HL-60 (cell line): ENCODE data around the gene RLF.

ENCODE experiments used
- CTCF ChIP-seq: IDR thresholded peaks from one replicate; pipeline ENCODE4 v1.5.1; 2011; ENCODE audit warnings: low read length, control low read depth, inconsistent platforms; ENCODE audit not compliant: insufficient read depth
- GABPA ChIP-seq: IDR thresholded peaks from 2 replicates; pipeline ENCODE4 v1.6.1; 2012; ENCODE audit warnings: low read depth
- POLR2AphosphoS5 ChIP-seq: IDR thresholded peaks from 2 replicates; pipeline ENCODE4 v1.6.1; 2012; ENCODE audit warnings: low read depth
- REST ChIP-seq: IDR thresholded peaks from 2 replicates; pipeline ENCODE4 v1.6.1; 2012; ENCODE audit warnings: low read depth; ENCODE audit not compliant: insufficient replicate concordance

GRCh38 chr1:40256401-40257084, 95.4 kb downstream of the RLF start:
- TF ChIP-seq CTCF (no peak), POLR2AphosphoS5 (no peak), REST (no peak), GABPA (no peak)
